CD4-positive, alpha-beta memory T cell (primary cell): Measurements from ENCODE around the gene DYNC1H1. TPM values are rescaled to one million over a fixed set of nuclear protein-coding genes. Genes with fewer than 3 reads are reported as not detected.

Source experiments
- CTCF ChIA-PET: fragments of 350-600 bp; sonication (Branson Sonifier 250); formaldehyde crosslinking; loops from one replicate; lab custom pipeline; 2021; ENCODE audit warnings: inconsistent platforms; ENCODE audit not compliant: partially characterized antibody; lab: Charles Lee
- POLR2A ChIA-PET: fragments of 350-600 bp; sonication (Branson Sonifier 250); formaldehyde crosslinking; loops from one replicate; lab custom pipeline; 2021; ENCODE audit not compliant: partially characterized antibody; lab: Charles Lee
- DNase-seq, 5 donors: peaks; one replicate each; pipeline versions ENCODE4 v3.0.0 to v3.0.0-alpha.2; 2020 to 2022; ENCODE audit warnings: mixed read lengths in 1 of 5
- H3K27ac ChIP-seq: one replicate; pipeline ENCODE4 v1.7.0; 2013; ENCODE audit warnings: low read depth, low read length
- H3K27me3 ChIP-seq: 2 replicates; pipeline ENCODE4 v1.7.0; 2013; ENCODE audit warnings: mild to moderate bottlenecking, low read length, moderate library complexity; ENCODE audit not compliant: insufficient read depth
- H3K36me3 ChIP-seq: 2 replicates; pipeline ENCODE4 v1.7.0; 2013; ENCODE audit warnings: mild to moderate bottlenecking, low read length, moderate library complexity; ENCODE audit not compliant: insufficient read depth
- H3K4me1 ChIP-seq: 2 replicates; pipeline ENCODE4 v1.7.0; 2013; ENCODE audit warnings: mild to moderate bottlenecking, low read length, moderate library complexity; ENCODE audit not compliant: insufficient read depth
- H3K4me3 ChIP-seq, 2 donors: one replicate each; pipeline ENCODE4 v1.7.0; 2013; ENCODE audit warnings: low read length in 2 of 2, mild to moderate bottlenecking in 1 of 2
- H3K9me3 ChIP-seq, 2 donors: one replicate each; pipeline ENCODE4 v1.7.0; 2013; ENCODE audit warnings: low read length in 2 of 2, control low read depth in 1 of 2; ENCODE audit not compliant: control insufficient read depth in 1 of 2
- H3K27ac Mint-ChIP-seq, 7 donors: one replicate each; pipeline ENCODE4 v1.8.0; 2020 to 2021; ENCODE audit warnings: mixed read lengths in 7 of 7, mild to moderate bottlenecking in 6 of 7, inconsistent platforms in 3 of 7, moderate library complexity in 3 of 7
- H3K27me3 Mint-ChIP-seq, 2 donors: one replicate each; pipeline ENCODE4 v1.8.0; 2020 to 2021; ENCODE audit warnings: mixed read lengths in 2 of 2
- H3K36me3 Mint-ChIP-seq, 2 donors: one replicate each; pipeline ENCODE4 v1.8.0; 2020 to 2021; ENCODE audit warnings: mixed read lengths in 2 of 2, inconsistent platforms in 1 of 2, mild to moderate bottlenecking in 1 of 2
- H3K4me1 Mint-ChIP-seq, 4 donors: one replicate each; pipeline ENCODE4 v1.8.0; 2020 to 2021; ENCODE audit warnings: mixed read lengths in 4 of 4, mild to moderate bottlenecking in 1 of 4
- H3K4me3 Mint-ChIP-seq, 8 donors: one replicate each; pipeline ENCODE4 v1.8.0; 2020 to 2021; ENCODE audit warnings: mixed read lengths in 8 of 8, mild to moderate bottlenecking in 7 of 8, moderate library complexity in 6 of 8, inconsistent platforms in 3 of 8
- H3K9me3 Mint-ChIP-seq, 8 donors: one replicate each; pipeline ENCODE4 v1.8.0; 2020 to 2021; ENCODE audit warnings: mixed read lengths in 8 of 8, mild to moderate bottlenecking in 5 of 8, inconsistent platforms in 3 of 8, moderate library complexity in 1 of 8
- intact Hi-C: fragments of 100-400 bp; cut with micrococcal nuclease; formaldehyde crosslinking; loops from one replicate; pipeline ENCODE4 v1.15.1; 2023
- polyA plus RNA-seq, 2 donors: library from polyadenylated mRNA; unstranded; fragments of 300-500 nt; fragmentation: Illumina TruSeq; gene quantifications; one replicate each; pipeline ENCODE4 v1.2.3, GENCODE V29; 2021
- total RNA-seq, 2 experiments: library from RNA; stranded (reverse); gene quantifications; one replicate each; pipeline ENCODE4 v1.2.3, GENCODE V29; 2021

Gene DYNC1H1
- total and polyA plus RNA-seq, 4 experiments from 2014 or later, result 19.6 to 318 (median 188) TPM

GRCh38 chr14:101963052-101963451 lies 1.3 kb upstream of the DYNC1H1 start:
- intact Hi-C loops, result loop anchor here (5.0 kb wide), 1 partner anchor 554 kb away; no protein-coding TSS in a partner anchor
- POLR2A ChIA-PET, result interaction anchor here (0.9 to 5.1 kb wide), 3 partner anchors 14 to 257 kb away, joined by 3 to 32 read pairs (median 6); no protein-coding TSS in a partner anchor
- H3K36me3 ChIP-seq, result no peaks in the 10 kb centered on the region
- Mint-ChIP-seq H3K4me1 (peaks cover 22 to 49% (median 36%) of the 10 kb centered on the region in 4 donors), H3K9me3 (peaks cover 0 to 2% (median 0%) of the 10 kb centered on the region in 8 donors), H3K4me3 (peak overlapping the region in 1 of 8 donors; percentile 26), H3K27ac (no peak overlapping the region), H3K36me3 (peaks cover 3 to 6% of the 10 kb centered on the region in 2 donors), H3K27me3 (no peaks in the 10 kb centered on the region)
- no peaks in the 10 kb centered on the region for H3K27me3 ChIP-seq
- peaks cover 43% of the 10 kb centered on the region for H3K4me1 ChIP-seq
- CTCF ChIA-PET, result interaction anchor here (2.0 to 7.2 kb wide), 3 partner anchors 15 to 351 kb away, joined by 5 to 77 read pairs (median 6); no protein-coding TSS in a partner anchor
- H3K4me3 ChIP-seq, result no peak overlapping the region
- H3K27ac ChIP-seq, result no peak overlapping the region
- no peaks in the 10 kb centered on the region for H3K9me3 ChIP-seq
- no peak for DNase-seq

- peaks cover 0 to 2% (median 0%) of the 10 kb centered on the region in 8 donors for H3K9me3 Mint-ChIP-seq
- ChIA-PET CTCF (interaction anchor here (2.0 to 7.2 kb wide), 3 partner anchors 15 to 351 kb away, joined by 5 to 77 read pairs (median 6); no protein-coding TSS in a partner anchor), POLR2A (interaction anchor here (1.2 to 5.1 kb wide), 4 partner anchors 15 to 126 kb away, joined by 3 to 32 read pairs (median 5); no protein-coding TSS in a partner anchor)
- H3K4me1 ChIP-seq, result peaks cover 46% of the 10 kb centered on the region
- H3K27me3 Mint-ChIP-seq, result no peaks in the 10 kb centered on the region
- H3K4me3 ChIP-seq, result no peak overlapping the region
- no peak for DNase-seq
- H3K9me3 ChIP-seq, result no peaks in the 10 kb centered on the region
- no peaks in the 10 kb centered on the region for H3K36me3 ChIP-seq
- peak overlapping the region in 7 of 8 donors; percentile 26 to 68 (median 64) for H3K4me3 Mint-ChIP-seq
- intact Hi-C loops, result loop anchor here (1.0 to 5.0 kb wide), 6 partner anchors 15 to 554 kb away; partner anchors contain the start of genes CINP, HSP90AA1, PPP2R5C and TECPR2
- no peaks in the 10 kb centered on the region for H3K27me3 ChIP-seq
- H3K4me1 Mint-ChIP-seq, result peaks cover 23 to 56% (median 39%) of the 10 kb centered on the region in 4 donors
- H3K27ac ChIP-seq, result peak overlapping the region; percentile 38
- peak overlapping the region; percentile 80 to 96 (median 92) for H3K27ac Mint-ChIP-seq
- peaks cover 4 to 7% of the 10 kb centered on the region in 2 donors for H3K36me3 Mint-ChIP-seq
These were observed 597 bp upstream of the DYNC1H1 start for GRCh38 chr14:101963656-101964296.

GRCh38 chr14:101965181-101965544 lies 790 bp downstream of the DYNC1H1 start:
- Histone ChIP-seq H3K4me1 (peaks cover 52% of the 10 kb centered on the region), H3K27ac (peak overlapping the region; percentile 79), H3K9me3 (no peaks in the 10 kb centered on the region), H3K27me3 (no peaks in the 10 kb centered on the region), H3K4me3 (peak overlapping the region; percentile 45 to 82), H3K36me3 (no peaks in the 10 kb centered on the region)
- H3K36me3 Mint-ChIP-seq, result peaks cover 6 to 14% of the 10 kb centered on the region in 2 donors
- peak overlapping the region; percentile 84 to 92 (median 89) for H3K4me3 Mint-ChIP-seq
- DNase-seq, result peak; percentile 60 to 76 (median 63)
- intact Hi-C loops, result loop anchor here (2.0 kb wide), 2 partner anchors 204 to 398 kb away; partner anchors contain the start of genes CINP, PPP2R5C and TECPR2
- CTCF ChIA-PET, result interaction anchor here (0.7 to 2.0 kb wide), 5 partner anchors 17 to 134 kb away, joined by 3 to 6 read pairs (median 3); no protein-coding TSS in a partner anchor
- peaks cover 0 to 2% (median 0%) of the 10 kb centered on the region in 8 donors for H3K9me3 Mint-ChIP-seq
- H3K27ac Mint-ChIP-seq, result peak overlapping the region; percentile 87 to 95 (median 93)
- no peaks in the 10 kb centered on the region for H3K27me3 Mint-ChIP-seq
- POLR2A ChIA-PET, result interaction anchor here (0.8 to 5.1 kb wide), 12 partner anchors 14 to 352 kb away, joined by 3 to 32 read pairs (median 4); partner anchors contain the start of genes PPP2R5C and WDR20
- H3K4me1 Mint-ChIP-seq, result peaks cover 30 to 64% (median 46%) of the 10 kb centered on the region in 4 donors

- H3K27me3 Mint-ChIP-seq, result no peaks in the 10 kb centered on the region
- peaks cover 10 to 18% of the 10 kb centered on the region in 2 donors for H3K36me3 Mint-ChIP-seq
- intact Hi-C loops, result loop anchor here (2.0 kb wide), 2 partner anchors 205 to 397 kb away; partner anchors contain the start of genes CINP, PPP2R5C and TECPR2
- ChIA-PET CTCF (interaction anchor here (0.8 to 1.5 kb wide), 5 partner anchors 117 to 259 kb away, joined by 3 to 5 read pairs (median 3); no protein-coding TSS in a partner anchor), POLR2A (interaction anchor here (1.1 to 5.1 kb wide), 7 partner anchors 13 to 351 kb away, joined by 3 to 32 read pairs (median 5); partner anchors contain the start of gene PPP2R5C)
- Histone ChIP-seq H3K36me3 (no peaks in the 10 kb centered on the region), H3K4me1 (peaks cover 50% of the 10 kb centered on the region), H3K4me3 (peak overlapping the region; percentile 45 to 82), H3K9me3 (no peaks in the 10 kb centered on the region), H3K27me3 (no peaks in the 10 kb centered on the region), H3K27ac (peak overlapping the region; percentile 79)
- H3K4me1 Mint-ChIP-seq, result peaks cover 32 to 62% (median 45%) of the 10 kb centered on the region in 4 donors
- peak overlapping the region; percentile 87 to 95 (median 93) for H3K27ac Mint-ChIP-seq
- peak overlapping the region; percentile 84 to 92 (median 89) for H3K4me3 Mint-ChIP-seq
- H3K9me3 Mint-ChIP-seq, result peaks cover 0 to 2% (median 0%) of the 10 kb centered on the region in 8 donors
- DNase-seq, result no peak
These were observed 1.7 kb downstream of the DYNC1H1 start for GRCh38 chr14:101965770-101966722.

GRCh38 chr14:101966742-101967141 lies 2.4 kb downstream of the DYNC1H1 start:
- Mint-ChIP-seq H3K9me3 (peaks cover 0 to 2% (median 0%) of the 10 kb centered on the region in 8 donors), H3K36me3 (peaks cover 10 to 18% of the 10 kb centered on the region in 2 donors), H3K27me3 (no peaks in the 10 kb centered on the region), H3K27ac (peak overlapping the region in 6 of 7 donors; percentile 37 to 93 (median 70)), H3K4me1 (peaks cover 31 to 63% (median 44%) of the 10 kb centered on the region in 4 donors), H3K4me3 (peak overlapping the region; percentile 26 to 75 (median 58))
- intact Hi-C loops, result no loop called here
- peaks cover 52% of the 10 kb centered on the region for H3K4me1 ChIP-seq
- DNase-seq, result no peak
- no peaks in the 10 kb centered on the region for H3K27me3 ChIP-seq
- CTCF ChIA-PET, result interaction anchor here (0.8 to 2.6 kb wide), 4 partner anchors 129 to 347 kb away, joined by 3 to 7 read pairs (median 4); no protein-coding TSS in a partner anchor
- no peaks in the 10 kb centered on the region for H3K9me3 ChIP-seq
- H3K27ac ChIP-seq, result no peak overlapping the region
- H3K4me3 ChIP-seq, result no peak overlapping the region
- no peaks in the 10 kb centered on the region for H3K36me3 ChIP-seq
- POLR2A ChIA-PET, result interaction anchor here (1.5 to 5.1 kb wide), 2 partner anchors 18 to 121 kb away, joined by 3 to 32 read pairs; no protein-coding TSS in a partner anchor

- H3K9me3 ChIP-seq, result no peaks in the 10 kb centered on the region
- H3K27ac Mint-ChIP-seq, result peak overlapping the region in 6 of 7 donors; percentile 50 to 84 (median 71)
- H3K4me3 Mint-ChIP-seq, result peak overlapping the region in 4 of 8 donors; percentile 4 to 29 (median 19)
- H3K27me3 ChIP-seq, result no peaks in the 10 kb centered on the region
- no peaks in the 10 kb centered on the region for H3K36me3 ChIP-seq
- CTCF ChIA-PET, result interaction anchor here (1.4 to 2.6 kb wide), 2 partner anchors 127 to 261 kb away, joined by 4 to 7 read pairs; no protein-coding TSS in a partner anchor
- POLR2A ChIA-PET, result interaction anchor here (1.3 to 5.1 kb wide), 3 partner anchors 19 to 246 kb away, joined by 3 to 32 read pairs (median 3); no protein-coding TSS in a partner anchor
- peaks cover 0 to 2% (median 0%) of the 10 kb centered on the region in 8 donors for H3K9me3 Mint-ChIP-seq
- intact Hi-C loops, result no loop called here
- no peak for DNase-seq
- peaks cover 37 to 78% (median 55%) of the 10 kb centered on the region in 4 donors for H3K4me1 Mint-ChIP-seq
- peaks cover 10 to 24% of the 10 kb centered on the region in 2 donors for H3K36me3 Mint-ChIP-seq
- no peaks in the 10 kb centered on the region for H3K27me3 Mint-ChIP-seq
- peaks cover 65% of the 10 kb centered on the region for H3K4me1 ChIP-seq
- H3K4me3 ChIP-seq, result no peak overlapping the region
- no peak overlapping the region for H3K27ac ChIP-seq
These were observed 3.8 kb downstream of the DYNC1H1 start for GRCh38 chr14:101968186-101968585.
